ENCODE measurements around the gene KLHL15. TPM values are rescaled to one million over a fixed set of nuclear protein-coding genes. Genes with fewer than 3 reads are reported as not detected.

The KLHL15 gene
- total and polyA plus RNA-seq, 2 of the 13 experiments (the other 11 are each of a cell fraction or from before 2014, with no cell fraction given), result 2.8 to 5.5 TPM

GRCh38 chrX:24054182-24055042 lies 27.4 kb upstream of the KLHL15 start, which contains the start of gene EIF2S3 (continued):
- TF ChIP-seq, protein P1, sequence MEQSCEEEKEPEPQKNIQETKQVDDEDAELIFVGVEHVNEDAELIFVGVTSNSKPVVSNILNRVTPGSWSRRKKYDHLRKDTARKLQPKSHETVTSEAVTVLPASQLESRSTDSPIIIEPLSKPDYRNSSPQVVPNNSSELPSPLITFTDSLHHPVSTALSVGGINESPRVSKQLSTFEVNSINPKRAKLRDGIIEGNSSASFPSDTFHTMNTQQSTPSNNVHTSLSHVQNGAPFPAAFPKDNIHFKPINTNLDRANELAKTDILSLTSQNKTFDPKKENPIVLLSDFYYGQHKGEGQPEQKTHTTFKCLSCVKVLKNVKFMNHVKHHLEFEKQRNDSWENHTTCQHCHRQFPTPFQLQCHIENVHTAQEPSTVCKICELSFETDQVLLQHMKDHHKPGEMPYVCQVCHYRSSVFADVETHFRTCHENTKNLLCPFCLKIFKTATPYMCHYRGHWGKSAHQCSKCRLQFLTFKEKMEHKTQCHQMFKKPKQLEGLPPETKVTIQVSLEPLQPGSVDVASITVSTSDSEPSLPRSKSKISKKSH (CRISPR knock-in tag; IDR thresholded peaks at IDR 0.05; ENCODE audit: borderline replicate concordance), result no peak
- TF ChIP-seq KDM6A (CRISPR knock-in tag; IDR thresholded peaks at IDR 0.05; ENCODE audit: low read depth) (no peak), GATAD2A (CRISPR knock-in tag; IDR thresholded peaks at IDR 0.05) (no peak; the same call in 1 of the 2 replicates), PITX1 (CRISPR knock-in tag; IDR thresholded peaks at IDR 0.05) (no peak), GATA4 (IDR thresholded peaks at IDR 0.05; ENCODE audit: borderline replicate concordance, low read depth) (no peak), ZBTB21 (CRISPR knock-in tag; IDR thresholded peaks at IDR 0.05) (no peak), ZGPAT (CRISPR knock-in tag; IDR thresholded peaks at IDR 0.05) (peak; percentile 53; the same call in 1 of the 2 replicates), KLF11 (CRISPR knock-in tag; IDR thresholded peaks at IDR 0.05) (no peak), HES4 (CRISPR knock-in tag; IDR thresholded peaks at IDR 0.05; ENCODE audit: borderline replicate concordance) (no peak), ZNF720 (CRISPR knock-in tag; IDR thresholded peaks at IDR 0.05) (no peak), GZF1 (CRISPR knock-in tag; IDR thresholded peaks at IDR 0.05) (no peak), ZNF773 (CRISPR knock-in tag; IDR thresholded peaks at IDR 0.05; ENCODE audit: borderline replicate concordance) (no peak), RFX1 (IDR thresholded peaks at IDR 0.05) (no peak), ZNF17 (CRISPR knock-in tag; IDR thresholded peaks at IDR 0.05) (no peak), ZNF205 (CRISPR knock-in tag; IDR thresholded peaks at IDR 0.05) (no peak), ZSCAN31 (CRISPR knock-in tag; IDR thresholded peaks at IDR 0.05; ENCODE audit: low read depth) (0 out of 2 replicates have a peak, but pooled peaks have one; percentile 27), CREM (IDR thresholded peaks at IDR 0.05) (peak; percentile 49), CREM (CRISPR knock-in tag; IDR thresholded peaks at IDR 0.05) (no peak), ZFX (CRISPR knock-in tag; IDR thresholded peaks at IDR 0.05; ENCODE audit: low read depth) (no peak; the same call in 1 of the 2 replicates)
- TF ChIP-seq, protein P2, sequence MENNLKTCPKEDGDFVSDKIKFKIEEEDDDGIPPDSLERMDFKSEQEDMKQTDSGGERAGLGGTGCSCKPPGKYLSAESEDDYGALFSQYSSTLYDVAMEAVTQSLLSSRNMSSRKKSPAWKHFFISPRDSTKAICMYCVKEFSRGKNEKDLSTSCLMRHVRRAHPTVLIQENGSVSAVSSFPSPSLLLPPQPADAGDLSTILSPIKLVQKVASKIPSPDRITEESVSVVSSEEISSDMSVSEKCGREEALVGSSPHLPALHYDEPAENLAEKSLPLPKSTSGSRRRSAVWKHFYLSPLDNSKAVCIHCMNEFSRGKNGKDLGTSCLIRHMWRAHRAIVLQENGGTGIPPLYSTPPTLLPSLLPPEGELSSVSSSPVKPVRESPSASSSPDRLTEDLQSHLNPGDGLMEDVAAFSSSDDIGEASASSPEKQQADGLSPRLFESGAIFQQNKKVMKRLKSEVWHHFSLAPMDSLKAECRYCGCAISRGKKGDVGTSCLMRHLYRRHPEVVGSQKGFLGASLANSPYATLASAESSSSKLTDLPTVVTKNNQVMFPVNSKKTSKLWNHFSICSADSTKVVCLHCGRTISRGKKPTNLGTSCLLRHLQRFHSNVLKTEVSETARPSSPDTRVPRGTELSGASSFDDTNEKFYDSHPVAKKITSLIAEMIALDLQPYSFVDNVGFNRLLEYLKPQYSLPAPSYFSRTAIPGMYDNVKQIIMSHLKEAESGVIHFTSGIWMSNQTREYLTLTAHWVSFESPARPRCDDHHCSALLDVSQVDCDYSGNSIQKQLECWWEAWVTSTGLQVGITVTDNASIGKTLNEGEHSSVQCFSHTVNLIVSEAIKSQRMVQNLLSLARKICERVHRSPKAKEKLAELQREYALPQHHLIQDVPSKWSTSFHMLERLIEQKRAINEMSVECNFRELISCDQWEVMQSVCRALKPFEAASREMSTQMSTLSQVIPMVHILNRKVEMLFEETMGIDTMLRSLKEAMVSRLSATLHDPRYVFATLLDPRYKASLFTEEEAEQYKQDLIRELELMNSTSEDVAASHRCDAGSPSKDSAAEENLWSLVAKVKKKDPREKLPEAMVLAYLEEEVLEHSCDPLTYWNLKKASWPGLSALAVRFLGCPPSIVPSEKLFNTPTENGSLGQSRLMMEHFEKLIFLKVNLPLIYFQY (CRISPR knock-in tag; IDR thresholded peaks at IDR 0.05; ENCODE audit: borderline replicate concordance), result no peak
- TF ChIP-seq, protein P3, sequence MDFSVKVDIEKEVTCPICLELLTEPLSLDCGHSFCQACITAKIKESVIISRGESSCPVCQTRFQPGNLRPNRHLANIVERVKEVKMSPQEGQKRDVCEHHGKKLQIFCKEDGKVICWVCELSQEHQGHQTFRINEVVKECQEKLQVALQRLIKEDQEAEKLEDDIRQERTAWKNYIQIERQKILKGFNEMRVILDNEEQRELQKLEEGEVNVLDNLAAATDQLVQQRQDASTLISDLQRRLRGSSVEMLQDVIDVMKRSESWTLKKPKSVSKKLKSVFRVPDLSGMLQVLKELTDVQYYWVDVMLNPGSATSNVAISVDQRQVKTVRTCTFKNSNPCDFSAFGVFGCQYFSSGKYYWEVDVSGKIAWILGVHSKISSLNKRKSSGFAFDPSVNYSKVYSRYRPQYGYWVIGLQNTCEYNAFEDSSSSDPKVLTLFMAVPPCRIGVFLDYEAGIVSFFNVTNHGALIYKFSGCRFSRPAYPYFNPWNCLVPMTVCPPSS (IDR thresholded peaks at IDR 0.05), result no peak
- TF ChIP-seq, protein P4, sequence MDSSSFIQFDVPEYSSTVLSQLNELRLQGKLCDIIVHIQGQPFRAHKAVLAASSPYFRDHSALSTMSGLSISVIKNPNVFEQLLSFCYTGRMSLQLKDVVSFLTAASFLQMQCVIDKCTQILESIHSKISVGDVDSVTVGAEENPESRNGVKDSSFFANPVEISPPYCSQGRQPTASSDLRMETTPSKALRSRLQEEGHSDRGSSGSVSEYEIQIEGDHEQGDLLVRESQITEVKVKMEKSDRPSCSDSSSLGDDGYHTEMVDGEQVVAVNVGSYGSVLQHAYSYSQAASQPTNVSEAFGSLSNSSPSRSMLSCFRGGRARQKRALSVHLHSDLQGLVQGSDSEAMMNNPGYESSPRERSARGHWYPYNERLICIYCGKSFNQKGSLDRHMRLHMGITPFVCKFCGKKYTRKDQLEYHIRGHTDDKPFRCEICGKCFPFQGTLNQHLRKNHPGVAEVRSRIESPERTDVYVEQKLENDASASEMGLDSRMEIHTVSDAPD (CRISPR knock-in tag; IDR thresholded peaks at IDR 0.05), result no peak

Data from HepG2 (cell line).